Heart left ventricle (tissue), 13 donors: ENCODE measurements around the gene CCDC82.

Experiments
- CTCF ChIP-seq, 12 donors: fragments of 200-600 bp; sonication (generic) in 4 of 12; IDR thresholded peaks; one replicate each; pipeline versions ENCODE4 v1.5.0 to v1.8.0; 2018 to 2022; ENCODE audit warnings: antibody characterized with exemption in 12 of 12, mild to moderate bottlenecking in 5 of 12
- POLR2A ChIP-seq, 2 donors: fragments of 450-650 bp; IDR thresholded peaks; one replicate each; pipeline ENCODE4 v1.6.1; 2017; ENCODE audit warnings: antibody characterized with exemption in 2 of 2, mild to moderate bottlenecking in 2 of 2, moderate library complexity in 2 of 2
- donor health status: ischemic (EF 13 %, LVEDD 7.1; RV severe dilation, severe dysfunction).
- donor health status: DM: no; HTN: yes; CAD: no.
- donor health status: DM: no; HTN: no; CAD: no.
- donor health status: ischemic (EF 25% LVEDD 6.9; RV normal size, moderate dysfunction).
- donor health status: ischemic (EF 25% LVEDD 5.7; RV mildly dilated, moderate dysfunction).
- donor health status: ischemic (EF 35%, LVEDD 5.7; RV mildly dilated, moderate dysfunction).
- donor health status: nonischemic (EF 11% LVEDD 7.7; RV severe dilation, severe dysfunction).
- donor health status: DM: yes; HTN: yes; CAD: no.
- donor health status: PGD.
- donor health status: ischemic (EF 29% LVEDD 5.4; RV normal size, mild dysfunction).
- donor health status: nonischemic (EF 23%, LVEDD 6.1; RV moderate dilation, normal function).

- TF ChIP-seq CTCF (IDR thresholded peaks at IDR 0.05), result no peak
- no peak for TF ChIP-seq POLR2A (IDR thresholded peaks at IDR 0.05)
Observed at GRCh38 chr11:96388891-96389719, 607 bp downstream of the CCDC82 start.
